DMS114 treated with DMSO at 0.1 percent for 48 hours (cell line): ENCODE data around the gene POTEB3.
"Not testable (repeated sequence)": the region's sequence is repeated elsewhere in the genome, so short reads cannot be mapped to it uniquely, and the experiment has no call there.

Experiments
- DNase-seq: peaks from one replicate; lab custom pipeline; 2025; ENCODE audit not compliant: unreplicated experiment; lab: John Stamatoyannopoulos, UW

The POTEB3 gene

DNA sequence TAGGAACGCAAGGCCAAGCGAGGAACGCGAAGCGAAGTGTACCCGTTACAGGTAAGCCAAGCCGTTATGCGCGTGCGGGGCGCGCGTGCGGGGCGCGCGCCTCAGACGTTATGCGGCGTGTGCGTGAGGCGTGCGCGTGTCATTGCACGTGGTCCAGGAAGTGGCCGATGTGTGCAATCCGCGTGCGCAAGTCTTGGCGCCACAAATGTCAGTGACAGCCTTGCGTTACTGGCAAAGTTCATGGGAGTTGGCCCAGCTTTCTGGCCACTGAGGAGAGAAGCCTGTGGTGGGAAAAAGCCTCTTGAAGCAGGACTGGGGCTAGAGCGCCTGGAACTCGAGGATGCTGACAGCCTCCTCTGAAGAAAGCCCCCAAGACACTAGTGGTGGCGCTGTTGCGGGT, at the start of gene POTEB3:
Gene POTEB3 (minus strand): TSS at position 101 of the 400 bp plus-strand sequence. CDS start 488 bp downstream, outside the sequence.
- DNase-seq, result not testable (repeated sequence)

DNA sequence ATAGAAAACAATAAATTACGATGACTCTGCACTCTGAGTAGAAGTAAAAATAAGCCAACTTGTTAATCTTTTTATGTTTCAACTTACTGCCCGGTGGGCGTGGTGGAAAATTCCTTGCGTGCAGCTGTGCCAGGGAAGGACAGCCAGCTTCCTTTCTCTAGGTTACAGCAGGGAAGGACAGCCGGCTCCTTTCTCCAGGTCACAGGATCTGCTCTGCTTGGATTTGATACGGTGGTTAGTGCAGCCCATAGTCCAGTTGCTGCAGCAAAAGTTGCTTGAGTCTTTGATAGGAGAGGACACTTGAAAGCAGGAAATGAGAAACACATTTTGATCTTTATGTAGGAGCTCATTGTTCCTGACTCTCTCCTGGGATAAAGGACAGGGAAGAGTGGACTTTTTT, 13.4 kb upstream of the POTEB3 start:
- DNase-seq, result not testable (repeated sequence)

DNA sequence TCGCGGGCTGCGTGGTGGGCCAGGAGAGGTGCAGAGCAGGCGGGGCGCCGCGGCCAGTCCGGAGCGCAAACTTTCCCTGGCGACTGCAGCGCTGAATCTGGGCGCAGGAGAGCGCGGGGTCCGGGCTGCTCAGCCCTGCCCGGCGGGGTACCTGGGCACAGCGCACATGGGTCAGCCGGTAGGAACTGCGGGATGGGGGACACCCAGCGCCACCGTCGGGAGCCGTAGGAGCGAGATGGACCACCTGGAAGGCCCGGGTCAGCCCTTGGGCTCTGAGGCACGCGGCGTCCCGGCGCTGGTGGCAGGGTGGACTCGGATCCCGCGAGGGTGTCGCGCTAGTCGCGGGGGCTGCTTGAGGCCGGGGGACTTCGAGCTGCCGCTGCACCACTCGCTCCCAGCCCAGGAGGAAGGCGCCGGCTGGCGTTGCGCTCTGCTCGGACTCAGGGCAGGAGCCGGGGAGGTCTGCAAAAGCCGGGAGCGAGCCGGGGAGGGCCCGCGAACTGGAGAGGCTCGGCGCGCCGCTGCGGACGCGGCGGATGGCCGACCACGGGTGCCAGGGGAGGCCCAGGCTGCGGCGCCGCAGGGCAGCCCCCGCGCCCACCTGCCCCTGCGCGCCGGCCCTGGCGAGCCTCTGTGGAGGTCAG, 11.7 kb upstream of the POTEB3 start:
- DNase-seq, result not testable (repeated sequence)

DNA sequence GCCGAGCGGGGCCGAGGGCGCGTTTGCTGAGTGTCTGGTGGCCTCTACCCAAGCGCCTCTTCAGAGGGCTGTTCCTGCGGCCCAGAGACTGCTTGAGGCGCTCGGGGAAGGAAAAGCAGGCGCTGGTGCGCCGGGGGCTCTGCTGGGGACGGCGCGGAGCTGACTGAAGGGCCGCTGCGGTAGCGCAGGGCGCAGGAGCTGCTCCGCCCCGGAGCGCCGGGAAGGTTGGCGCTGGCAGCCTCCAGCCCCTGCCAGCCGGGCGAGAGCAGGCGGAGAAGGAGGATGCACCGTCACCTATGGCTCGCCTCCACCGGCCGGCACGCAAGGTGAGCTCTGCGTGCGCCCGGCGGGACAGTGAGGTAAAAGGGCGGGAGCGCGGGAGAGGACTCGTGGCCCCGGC, 11.2 kb upstream of the POTEB3 start:
- not testable (repeated sequence) for DNase-seq

DNA sequence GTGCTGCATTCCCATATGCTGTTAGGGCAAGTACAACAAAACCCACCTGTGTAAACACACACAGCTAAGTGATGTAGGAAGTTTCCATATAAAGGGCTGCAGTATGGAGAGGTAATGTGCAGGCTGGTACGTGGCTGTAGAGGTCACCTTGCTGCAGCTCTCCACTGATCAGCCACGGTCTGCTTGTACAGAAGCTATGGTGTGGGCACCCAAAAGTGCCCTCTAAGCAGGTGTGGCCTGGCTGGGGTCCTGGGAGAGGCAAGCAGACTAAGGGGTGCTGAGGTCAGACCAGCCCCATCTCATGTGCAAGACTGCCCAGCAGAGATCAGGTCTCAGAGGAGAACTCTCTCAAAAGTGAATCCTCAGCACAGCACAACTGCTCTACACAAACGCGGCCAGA, 32.9 kb downstream of the POTEB3 start:
- DNase-seq, result not testable (repeated sequence)

DNA sequence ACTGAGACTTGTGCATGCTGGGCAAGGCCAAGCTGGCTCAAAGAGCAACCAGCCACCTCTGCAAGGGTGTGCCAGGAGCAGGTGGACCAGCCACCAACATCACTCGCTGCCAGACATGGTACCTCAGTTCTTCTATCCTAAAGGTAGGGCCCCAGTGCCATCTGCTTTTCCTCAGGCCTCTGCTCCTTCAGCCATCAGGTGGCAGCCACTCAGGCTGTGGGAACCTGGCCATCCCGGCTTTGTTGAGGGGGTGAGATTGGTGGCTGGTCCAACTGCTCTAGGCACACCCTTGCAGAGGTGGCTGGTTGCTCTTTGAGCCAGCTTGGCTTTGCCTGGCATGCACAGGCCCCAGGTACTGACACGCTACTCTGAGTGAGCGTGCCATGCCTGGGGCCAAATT, 38.8 kb downstream of the POTEB3 start:
- DNase-seq, result not testable (repeated sequence)

DNA sequence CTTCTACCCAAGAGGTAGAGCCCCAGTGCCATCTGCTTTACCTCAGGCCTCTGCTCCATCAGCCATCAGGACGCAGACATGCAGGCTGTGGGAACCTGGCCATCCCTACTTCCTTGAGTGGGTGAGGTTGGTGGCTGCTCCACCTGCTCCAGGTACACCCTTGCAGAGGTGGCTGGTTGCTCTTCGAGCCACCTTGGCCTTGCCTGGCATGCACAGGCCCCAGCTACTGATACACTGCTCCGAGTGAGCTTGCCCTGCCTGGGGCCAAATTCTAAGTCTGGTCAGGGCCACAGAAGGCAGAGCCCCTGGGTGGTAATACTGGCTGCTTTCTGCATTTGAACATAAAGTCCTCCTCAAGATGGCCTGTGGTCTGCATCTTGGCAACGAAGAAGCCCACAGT, 41.2 kb downstream of the POTEB3 start:
- not testable (repeated sequence) for DNase-seq

DNA sequence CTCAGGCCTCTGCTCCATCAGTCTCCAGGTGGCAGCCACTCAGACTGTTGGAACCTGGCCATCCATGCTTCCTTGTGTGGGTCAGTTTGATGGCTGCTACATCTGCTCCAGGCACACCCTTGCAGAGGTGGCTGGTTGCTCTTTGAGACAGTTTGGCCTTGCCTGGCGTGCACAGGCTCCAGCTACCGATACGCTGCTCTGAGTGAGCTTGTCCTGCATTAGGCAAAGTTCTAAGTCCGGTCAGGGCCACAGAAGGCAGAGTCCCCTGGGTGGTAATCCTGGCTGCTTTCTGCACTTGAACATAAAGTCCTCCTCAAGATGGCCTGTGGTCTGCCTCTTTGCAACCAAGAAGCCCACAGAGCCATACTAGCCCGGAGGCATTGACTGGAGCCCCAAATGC, 41.8 kb downstream of the POTEB3 start:
- not testable (repeated sequence) for DNase-seq

DNA sequence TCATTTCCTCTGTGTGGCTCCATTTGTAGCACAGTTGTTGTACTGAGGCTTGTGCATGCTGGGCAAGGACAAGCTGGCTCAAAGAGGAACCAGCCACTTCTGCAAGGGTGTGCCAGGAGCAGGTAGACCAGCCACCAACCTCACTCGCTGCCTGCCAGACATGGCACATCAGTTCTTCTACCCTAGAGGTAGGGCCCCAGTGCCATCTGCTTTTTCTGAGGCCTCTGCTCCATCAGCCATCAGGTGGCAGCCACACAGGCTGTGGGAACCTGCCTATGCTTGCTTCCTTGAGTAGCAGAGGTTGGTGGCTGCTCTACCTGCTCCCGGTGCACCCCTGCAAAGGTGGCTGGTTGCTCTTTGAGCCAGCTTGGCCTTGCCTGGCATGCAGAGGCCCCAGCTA, 42.6 kb downstream of the POTEB3 start:
- DNase-seq, result not testable (repeated sequence)

DNA sequence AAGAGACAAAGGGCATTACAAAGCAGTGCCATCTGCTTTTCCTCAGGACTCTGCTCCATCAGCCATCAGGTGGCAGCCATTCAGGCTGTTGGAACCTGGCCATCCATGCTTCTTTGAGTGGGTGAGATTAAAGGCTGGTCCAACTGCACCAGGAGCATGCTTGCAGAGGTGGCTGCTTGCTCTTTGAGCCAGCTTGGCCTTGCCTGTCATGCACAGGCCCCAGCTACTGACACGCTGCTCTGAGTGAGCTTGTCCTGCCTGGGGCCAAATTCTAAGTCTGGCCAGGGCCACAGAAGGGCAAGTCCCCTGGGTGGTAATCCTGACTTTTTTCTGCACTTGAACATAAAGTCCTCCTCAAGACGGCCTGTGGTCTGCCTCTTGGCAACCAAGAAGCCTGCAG, 43.1 kb downstream of the POTEB3 start:
- DNase-seq, result not testable (repeated sequence)

DNA sequence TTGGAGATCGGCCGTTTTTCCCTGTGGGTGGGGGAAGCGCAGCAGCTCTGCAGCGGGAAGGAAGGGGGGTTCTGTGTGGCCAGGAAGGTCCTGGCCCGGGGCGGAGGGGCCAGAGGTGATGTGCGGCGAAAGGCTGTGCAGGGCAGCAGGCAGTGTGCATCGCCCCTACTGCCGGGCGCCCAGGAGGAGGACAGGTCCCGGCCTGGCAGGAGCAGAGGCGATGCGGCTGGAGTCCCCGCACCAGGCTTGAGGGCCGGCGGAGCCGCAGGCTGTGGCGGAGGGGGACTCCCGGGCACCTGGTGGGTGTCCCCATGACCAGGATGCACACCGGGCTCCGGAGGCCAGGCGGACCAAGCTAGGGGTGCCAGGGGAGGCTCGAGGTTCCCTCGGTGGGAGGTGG, 54.3 kb downstream of the POTEB3 start:
- DNase-seq, result not testable (repeated sequence)

DNA sequence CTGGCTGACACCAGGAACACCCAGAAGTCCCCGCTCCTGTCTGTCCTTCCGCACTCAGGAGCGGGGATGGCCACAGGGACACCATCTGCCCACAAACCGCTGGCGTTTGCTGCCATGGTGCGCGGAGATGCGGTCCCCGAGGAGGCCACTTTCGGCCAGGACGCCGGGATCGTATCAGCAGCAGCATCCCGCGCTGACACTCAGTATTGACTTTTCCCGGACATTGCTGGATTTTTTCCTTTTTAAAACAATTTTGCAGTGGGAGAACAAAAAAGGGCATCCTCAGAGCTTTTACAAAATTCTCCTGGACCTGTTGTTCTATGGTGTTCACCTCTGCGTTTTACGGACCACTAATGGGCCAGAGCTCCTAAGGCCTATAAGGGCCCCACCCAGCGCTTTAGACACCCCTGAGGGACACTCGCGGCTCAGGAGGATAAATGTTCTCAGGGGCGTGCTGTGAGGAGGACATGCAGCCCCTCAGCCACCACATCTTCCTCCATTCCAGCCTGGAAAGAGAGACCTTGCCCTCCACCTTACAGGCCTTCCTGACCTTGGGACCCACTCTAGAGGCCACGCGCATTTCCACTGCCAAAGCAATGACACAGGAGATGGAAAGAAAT, 56.3 kb downstream of the POTEB3 start:
- not testable (repeated sequence) for DNase-seq

DNA sequence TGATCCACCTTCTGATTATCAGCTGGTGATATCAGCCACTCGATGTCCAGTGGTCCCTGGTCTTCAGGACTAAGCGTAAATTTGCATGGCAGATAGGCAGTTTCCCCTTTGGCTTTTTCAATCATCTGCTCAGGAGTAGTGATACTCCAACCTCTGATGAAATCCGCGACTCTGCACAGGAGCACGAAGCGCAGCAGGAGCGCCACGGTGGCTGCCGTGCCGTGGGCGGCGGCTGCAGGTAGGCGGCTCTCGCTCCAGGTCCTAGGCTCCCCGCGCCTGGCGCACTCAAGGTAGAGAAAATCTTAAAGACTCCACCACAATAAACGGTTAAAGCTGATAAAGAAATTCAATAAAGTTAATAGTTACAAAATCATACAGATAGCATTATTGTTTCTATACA, 66.6 kb downstream of the POTEB3 start:
- DNase-seq, result not testable (repeated sequence)

DNA sequence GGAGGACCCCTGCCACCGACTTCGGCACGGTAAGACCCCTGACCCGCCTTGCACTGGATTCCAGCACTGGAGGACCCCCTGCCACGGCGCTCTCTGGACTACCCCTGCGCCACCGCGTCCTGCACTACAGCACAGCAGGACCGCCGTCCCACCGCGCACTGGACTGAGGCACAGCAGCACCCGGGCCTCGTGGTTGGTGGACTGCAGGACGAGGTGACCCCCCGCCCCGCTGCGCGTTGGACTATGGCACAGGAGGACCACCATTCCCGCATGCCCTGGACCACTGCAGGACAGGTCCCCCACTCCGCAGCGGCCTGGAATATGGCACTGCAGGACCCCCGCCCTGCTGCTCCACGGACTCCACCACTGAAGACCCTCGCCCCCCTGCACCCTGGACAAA, 71.1 kb downstream of the POTEB3 start:
- not testable (repeated sequence) for DNase-seq

DNA sequence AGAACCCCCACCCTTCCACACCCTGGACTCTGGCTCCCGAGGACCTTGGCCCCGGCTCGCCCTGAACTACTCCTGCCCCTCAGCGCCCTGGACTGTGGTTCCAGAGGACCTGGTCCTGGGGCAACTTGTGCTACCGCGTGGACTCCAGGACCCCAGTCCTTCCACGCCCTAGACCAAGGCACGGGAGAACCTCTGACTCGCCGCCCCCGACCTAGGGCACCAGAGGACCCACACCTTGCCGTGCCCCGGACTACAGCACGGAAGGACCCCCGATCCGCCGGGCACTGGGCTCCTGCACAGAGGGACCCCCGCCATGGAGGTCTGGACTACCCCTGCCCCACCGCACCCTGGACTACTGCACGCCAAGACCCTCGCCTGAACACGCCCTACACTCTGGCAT, 71.7 kb downstream of the POTEB3 start:
- DNase-seq, result not testable (repeated sequence)
